ENCODE results near the gene CEP295NL.
"Not testable (repeated sequence)": the region's sequence is repeated elsewhere in the genome, so short reads cannot be mapped to it uniquely, and the experiment has no call there.

CEP295NL gene

GRCh38 chr17:78892520-78892919 is 10.5 kb downstream of the CEP295NL start:
- DNase-seq (ENCODE audit: low read depth, low spot score): no peak
- H3K4me3 ChIP-seq (ENCODE audit: low read length): no peak overlapping the region

GRCh38 chr17:78892062-78892456 is 10.9 kb downstream of the CEP295NL start:
- H3K4me3 ChIP-seq (ENCODE audit: low read length): no peak overlapping the region
- DNase-seq (ENCODE audit: low read depth, low spot score): no peak

- DNase-seq (ENCODE audit: low read depth, low spot score): no peak
- H3K4me3 ChIP-seq (ENCODE audit: low read length): no peak overlapping the region
These were observed 11.5 kb downstream of the CEP295NL start for GRCh38 chr17:78891406-78892061.

- no peak for DNase-seq (ENCODE audit: low read depth, low spot score)
- no peak overlapping the region for H3K4me3 ChIP-seq (ENCODE audit: low read length)
These were observed 12.5 kb downstream of the CEP295NL start for GRCh38 chr17:78890498-78890897.

GRCh38 chr17:78890096-78890495 is 12.9 kb downstream of the CEP295NL start:
- DNase-seq (ENCODE audit: low read depth, low spot score); H3K4me3 ChIP-seq (ENCODE audit: low read length): not testable (repeated sequence)

- DNase-seq (ENCODE audit: low read depth, low spot score): no peak
- no peak overlapping the region for H3K4me3 ChIP-seq (ENCODE audit: low read length)
These were observed 13.5 kb downstream of the CEP295NL start for GRCh38 chr17:78889531-78889930.

- no peak overlapping the region for H3K4me3 ChIP-seq (ENCODE audit: low read length)
- no peak for DNase-seq (ENCODE audit: low read depth, low spot score)
These were observed 14.0 kb downstream of the CEP295NL start for GRCh38 chr17:78888941-78889518.

GRCh38 chr17:78886954-78887353 is 16.0 kb downstream of the CEP295NL start:
- no peak for DNase-seq (ENCODE audit: low read depth, low spot score)
- no peak overlapping the region for H3K4me3 ChIP-seq (ENCODE audit: low read length)

GRCh38 chr17:78885956-78886355 is 17.0 kb downstream of the CEP295NL start:
- no peak overlapping the region for H3K4me3 ChIP-seq (ENCODE audit: low read length)
- no peak for DNase-seq (ENCODE audit: low read depth, low spot score)

GRCh38 chr17:78884876-78885667 is 17.9 kb downstream of the CEP295NL start:
- H3K4me3 ChIP-seq (ENCODE audit: low read length): no peak overlapping the region
- DNase-seq (ENCODE audit: low read depth, low spot score): no peak

- DNase-seq (ENCODE audit: low read depth, low spot score): no peak
- no peak overlapping the region for H3K4me3 ChIP-seq (ENCODE audit: low read length)
These were observed 18.7 kb downstream of the CEP295NL start for GRCh38 chr17:78884148-78884825.

GRCh38 chr17:78883533-78884131 is 19.4 kb downstream of the CEP295NL start:
- no peak for DNase-seq (ENCODE audit: low read depth, low spot score)
- no peak overlapping the region for H3K4me3 ChIP-seq (ENCODE audit: low read length)

GRCh38 chr17:78883089-78883532 is 19.9 kb downstream of the CEP295NL start:
- no peak for DNase-seq (ENCODE audit: low read depth, low spot score)
- H3K4me3 ChIP-seq (ENCODE audit: low read length): no peak overlapping the region

GRCh38 chr17:78882540-78883088 is 20.4 kb downstream of the CEP295NL start:
- no peak for DNase-seq (ENCODE audit: low read depth, low spot score)
- no peak overlapping the region for H3K4me3 ChIP-seq (ENCODE audit: low read length)

GRCh38 chr17:78879635-78880186 is 23.3 kb downstream of the CEP295NL start:
- H3K4me3 ChIP-seq (ENCODE audit: low read length): peak overlapping the region; percentile 45
- DNase-seq (ENCODE audit: low read depth, low spot score): peak; percentile 92

- DNase-seq (ENCODE audit: low read depth, low spot score): no peak
- H3K4me3 ChIP-seq (ENCODE audit: low read length): peak overlapping the region; percentile 45
These were observed 24.0 kb downstream of the CEP295NL start for GRCh38 chr17:78878871-78879527.

GRCh38 chr17:78878261-78878660 is 24.7 kb downstream of the CEP295NL start:
- no peak for DNase-seq (ENCODE audit: low read depth, low spot score)
- no peak overlapping the region for H3K4me3 ChIP-seq (ENCODE audit: low read length)

GRCh38 chr17:78876954-78877517 is 26.0 kb downstream of the CEP295NL start:
- not testable (repeated sequence) for DNase-seq (ENCODE audit: low read depth, low spot score); H3K4me3 ChIP-seq (ENCODE audit: low read length)
